Epidermal melanocyte (primary cell): ENCODE data around the gene SLC25A10.
"Not testable (repeated sequence)": the region's sequence is repeated elsewhere in the genome, so short reads cannot be mapped to it uniquely, and the experiment has no call there.

Experiments
- DNase-seq: peaks from one replicate; pipeline ENCODE4 v3.0.0; 2011; ENCODE audit warnings: low spot score; ENCODE audit not compliant: insufficient read length

Gene SLC25A10

DNA sequence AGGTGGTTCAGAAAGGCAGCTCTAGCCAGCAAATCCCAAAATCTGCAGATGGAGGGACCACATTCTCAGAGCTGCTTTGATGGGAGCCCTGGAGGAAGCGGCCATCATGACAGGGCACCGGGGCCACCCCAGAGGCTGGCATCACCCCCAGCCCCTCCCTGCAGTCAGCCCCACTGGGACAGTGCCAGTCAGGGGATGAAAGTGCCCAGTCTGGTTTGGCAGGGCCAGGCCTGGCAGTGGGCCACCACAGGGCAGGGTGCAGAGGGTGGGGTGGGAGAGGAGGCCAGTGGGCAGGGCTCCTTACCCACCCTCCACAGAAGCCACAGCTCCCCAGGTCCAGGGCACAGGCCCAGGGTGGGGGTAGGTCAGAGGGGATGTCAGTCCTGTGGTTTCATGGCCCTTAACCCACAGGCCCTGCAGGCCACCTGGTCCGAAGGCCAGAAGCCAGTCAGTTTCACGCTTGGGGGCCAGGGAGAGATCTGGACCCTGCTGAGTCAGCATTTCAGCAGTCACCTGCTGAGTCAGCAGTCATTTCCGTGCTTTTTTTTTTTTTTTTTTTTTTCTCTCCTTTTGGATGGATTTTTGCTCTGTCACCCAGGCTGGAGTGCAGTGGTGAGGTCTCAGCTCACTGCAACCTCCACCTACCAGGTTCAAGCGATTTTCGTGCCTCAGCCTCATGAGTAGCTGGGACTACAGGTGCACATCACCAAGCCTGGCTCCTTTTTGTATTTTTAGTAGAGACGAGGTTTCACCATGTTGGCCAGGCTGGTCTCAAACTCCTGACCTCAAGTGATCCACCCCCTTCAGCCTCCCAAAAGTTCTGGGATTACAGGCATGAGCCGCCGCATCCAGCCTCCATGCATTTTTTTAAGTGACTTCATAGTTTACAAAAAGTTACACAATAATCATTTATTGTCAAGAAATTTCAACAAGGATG is 10.4 kb downstream of the SLC25A10 start:
- DNase-seq: no peak

DNA sequence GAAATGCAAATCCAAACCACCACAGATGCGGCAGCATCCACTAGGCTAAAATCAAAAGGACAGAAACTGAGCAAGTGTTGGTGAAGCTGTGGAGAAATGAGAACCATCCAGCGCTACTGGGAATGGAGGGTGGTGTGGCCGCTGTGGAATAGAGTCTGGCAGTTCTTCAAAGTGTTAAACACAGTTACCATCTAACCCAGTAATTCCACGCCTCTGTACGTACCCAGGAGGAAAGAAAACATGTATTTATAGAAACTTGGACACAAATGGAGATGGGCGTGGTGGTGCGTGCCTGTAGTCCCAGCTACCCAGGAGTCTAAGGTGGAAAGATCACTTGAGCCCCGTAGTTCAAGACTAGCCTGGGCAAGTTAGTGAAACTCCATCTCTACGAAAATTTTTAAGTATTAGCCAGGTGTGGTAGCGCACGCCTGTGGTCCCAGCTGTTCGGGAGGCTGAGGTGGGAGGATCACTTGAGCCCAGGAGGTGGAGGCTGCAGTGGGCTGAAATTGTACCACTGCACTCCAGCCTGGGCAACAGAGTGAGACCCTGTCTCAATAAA is 11.6 kb downstream of the SLC25A10 start:
- no peak for DNase-seq

DNA sequence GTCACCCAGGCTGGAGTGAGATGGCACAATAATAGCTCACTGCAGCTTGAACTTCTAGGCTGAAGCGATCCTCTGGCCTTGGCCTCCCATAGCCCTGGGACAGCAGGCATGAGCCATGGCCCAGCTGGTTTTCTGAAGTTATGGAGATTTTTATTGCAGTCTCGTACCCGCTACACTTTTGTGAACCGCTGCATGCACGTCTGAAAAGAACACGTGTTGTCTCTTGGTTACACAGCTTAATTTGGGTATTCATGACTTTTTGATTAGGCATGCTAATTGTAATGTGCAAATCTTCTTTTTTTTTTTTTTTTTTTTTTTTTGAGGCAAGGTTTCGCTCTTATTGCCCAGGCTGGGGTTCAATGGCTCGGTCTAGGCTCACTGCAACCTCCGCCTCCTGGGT is 13.4 kb downstream of the SLC25A10 start:
- DNase-seq: no peak

DNA sequence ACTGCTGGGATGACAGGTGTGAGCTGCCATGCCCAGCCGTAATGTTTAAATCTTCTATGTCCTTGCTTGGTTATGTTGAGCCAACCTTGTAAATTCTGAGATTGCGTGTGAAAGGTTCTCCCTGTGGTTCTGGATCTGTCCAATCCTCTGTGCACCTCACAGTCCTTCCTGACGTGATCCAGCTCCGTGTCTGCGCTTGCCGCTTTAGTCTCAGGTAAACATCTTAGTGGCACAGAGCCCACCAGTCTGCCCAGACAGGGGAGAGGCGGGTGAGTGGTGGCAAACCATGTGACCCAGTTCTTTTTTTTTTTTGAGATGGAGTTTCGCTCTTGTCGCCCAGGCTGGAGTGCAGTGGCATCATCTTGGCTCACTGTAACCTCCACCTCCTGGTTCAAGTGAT is 13.9 kb downstream of the SLC25A10 start:
- no peak for DNase-seq

DNA sequence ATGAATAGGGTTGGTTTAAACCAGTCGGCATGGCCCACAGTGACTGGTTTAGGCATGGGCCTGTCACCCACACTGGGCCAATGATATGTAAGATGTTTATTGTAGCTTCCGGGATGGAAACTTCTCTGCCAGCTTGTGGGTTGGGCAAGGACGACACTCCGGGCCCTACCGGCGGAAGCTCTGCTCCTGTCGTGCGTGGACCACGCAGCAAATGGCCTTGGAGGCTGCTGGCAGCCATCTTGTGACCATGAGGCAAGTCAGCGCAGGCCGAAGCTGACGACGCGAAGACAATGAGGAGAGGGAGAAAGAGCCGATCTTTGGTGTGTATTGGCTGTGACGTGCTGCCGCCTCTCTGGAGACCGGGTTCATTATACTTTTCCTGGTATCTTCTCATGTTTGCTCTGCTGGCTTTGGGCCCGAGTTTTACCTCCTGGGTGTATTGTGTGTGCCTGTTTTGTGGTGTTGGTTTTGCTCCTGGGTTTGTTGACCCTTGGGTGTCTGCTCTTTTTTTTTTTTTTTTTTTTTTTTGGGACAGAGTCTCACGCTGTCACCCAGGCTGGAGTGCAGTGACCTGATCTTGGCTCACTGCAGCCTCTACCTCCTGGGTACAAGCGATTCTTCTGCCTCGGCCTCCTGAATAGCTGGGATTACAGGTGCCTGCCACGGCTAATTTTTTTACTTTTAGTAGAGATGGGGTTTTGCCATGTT is 15.4 kb downstream of the SLC25A10 start:
- no peak for DNase-seq

DNA sequence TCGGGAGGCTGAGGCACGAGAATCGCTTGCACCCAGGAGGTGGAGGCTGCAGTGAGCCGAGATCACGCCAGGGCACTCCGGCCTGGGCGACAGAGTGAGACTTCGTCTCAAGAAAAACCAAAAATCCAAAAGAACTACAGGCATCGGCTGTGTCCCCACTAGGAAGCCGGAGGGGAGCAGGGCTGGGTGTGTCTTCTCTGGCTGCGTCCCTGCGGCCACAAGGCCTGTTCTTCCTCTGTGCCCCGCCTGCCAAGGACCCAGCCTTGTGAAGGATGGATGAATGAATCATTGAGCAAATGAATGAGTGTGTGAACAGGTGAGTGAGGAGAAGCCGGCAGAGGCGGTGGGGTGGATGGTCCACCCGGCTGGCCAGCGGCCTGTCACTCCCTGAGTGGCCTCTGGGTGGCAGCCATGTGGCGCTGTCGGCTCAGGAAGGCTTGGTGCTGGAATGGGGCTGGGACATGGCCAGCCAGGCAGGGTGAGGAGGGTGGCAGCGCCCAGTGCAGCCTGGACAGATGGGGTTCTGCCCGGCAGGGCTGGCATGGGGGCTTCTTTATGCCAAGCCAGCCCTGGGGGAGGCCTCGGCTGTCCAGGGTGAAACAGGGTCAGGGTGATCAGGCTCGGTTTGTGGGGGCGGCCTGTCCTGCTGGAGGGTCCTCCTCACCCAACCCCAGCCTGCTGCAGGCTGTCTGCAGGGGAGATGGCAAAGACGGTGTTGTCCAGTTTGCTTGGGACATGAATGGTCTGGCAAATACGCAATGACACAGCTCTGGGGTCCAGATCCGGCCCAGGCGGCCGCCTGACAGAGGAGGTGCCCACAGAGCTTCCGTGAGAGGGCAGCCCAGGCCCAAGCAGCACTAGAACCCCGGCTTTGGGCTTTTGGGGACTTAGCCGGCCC is 21.7 kb downstream of the SLC25A10 start:
- peak; percentile 99 for DNase-seq

DNA sequence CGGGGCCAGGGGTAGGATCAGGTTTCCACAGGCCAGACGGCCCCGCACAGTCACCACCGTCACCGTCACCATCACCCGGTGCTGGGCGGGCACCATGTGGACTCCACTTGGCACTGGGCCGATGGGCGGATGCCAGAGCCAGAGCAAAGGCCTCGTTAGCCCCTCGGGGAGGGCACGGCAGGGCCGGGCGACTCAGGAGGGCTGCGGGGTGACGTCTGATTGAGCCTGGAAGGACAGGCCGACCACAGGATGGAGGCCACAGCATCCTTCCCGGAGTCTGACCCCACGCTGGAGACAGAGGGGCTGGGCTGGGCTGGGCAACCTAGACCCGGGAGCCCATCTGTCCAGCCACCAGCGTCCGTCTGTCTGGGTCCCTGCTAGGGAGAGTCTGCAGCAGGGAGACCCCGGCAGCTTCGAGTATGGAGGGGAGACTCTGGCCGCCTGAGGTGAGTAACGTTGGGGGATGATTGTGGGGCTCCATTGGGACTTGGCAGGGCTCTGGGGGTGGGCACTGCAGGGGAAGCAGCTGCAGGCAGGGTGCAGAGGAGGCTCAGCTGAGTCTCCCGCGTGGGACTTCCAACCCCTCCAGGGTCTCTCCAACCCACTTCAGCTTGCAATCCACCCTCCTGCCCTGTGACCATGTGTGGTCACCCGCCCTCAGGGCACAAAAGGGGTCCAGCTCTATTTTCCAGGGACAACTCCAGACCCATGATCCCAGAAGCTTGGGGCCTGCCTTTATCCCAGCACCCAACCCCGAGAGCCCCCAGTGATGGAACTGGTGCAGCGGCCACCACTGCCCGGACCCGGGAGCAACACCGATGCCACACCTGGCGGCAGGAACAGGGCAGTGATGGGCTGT is 22.6 kb downstream of the SLC25A10 start:
- DNase-seq: no peak

DNA sequence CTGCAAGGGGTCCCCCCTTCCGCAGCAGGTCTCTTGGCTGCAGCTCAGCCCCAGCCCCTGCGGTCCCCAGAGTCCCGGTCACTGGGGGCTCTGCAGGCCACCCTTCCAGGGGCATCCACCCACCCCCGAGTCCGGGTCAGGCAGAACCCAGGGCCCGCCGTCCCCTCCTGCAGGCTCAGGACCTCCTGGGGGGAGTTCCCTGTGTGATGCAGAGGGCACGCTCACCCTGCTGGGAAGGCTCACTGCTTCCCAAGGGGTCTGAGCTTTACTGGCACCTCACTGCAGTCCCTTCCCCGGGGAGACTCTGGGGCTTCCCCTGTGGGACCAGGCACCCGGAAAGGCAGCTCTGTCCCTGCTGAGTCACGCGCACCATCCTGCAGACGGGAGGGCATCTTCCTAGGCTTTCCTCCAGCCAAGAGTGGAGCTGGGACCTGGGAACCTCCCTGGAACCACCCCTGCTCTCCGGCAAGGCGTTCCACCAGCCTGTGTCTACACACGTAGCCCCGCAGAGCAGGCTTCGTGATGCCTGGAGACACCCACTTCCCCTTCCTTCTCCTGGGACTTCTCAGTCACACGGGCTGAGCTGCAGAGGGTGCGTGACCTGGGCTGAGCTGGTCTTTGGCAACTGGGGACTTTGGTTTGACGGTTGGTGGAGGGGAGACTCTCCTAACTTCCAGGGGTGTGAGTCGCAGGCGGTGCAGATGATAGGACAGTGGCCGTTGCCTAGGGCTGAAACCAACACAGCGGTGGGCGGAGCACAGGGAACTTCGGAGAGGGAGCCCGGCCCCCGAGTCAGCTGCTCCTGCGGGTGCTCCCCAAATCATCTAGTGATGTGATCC is 23.4 kb downstream of the SLC25A10 start:
- no peak for DNase-seq

DNA sequence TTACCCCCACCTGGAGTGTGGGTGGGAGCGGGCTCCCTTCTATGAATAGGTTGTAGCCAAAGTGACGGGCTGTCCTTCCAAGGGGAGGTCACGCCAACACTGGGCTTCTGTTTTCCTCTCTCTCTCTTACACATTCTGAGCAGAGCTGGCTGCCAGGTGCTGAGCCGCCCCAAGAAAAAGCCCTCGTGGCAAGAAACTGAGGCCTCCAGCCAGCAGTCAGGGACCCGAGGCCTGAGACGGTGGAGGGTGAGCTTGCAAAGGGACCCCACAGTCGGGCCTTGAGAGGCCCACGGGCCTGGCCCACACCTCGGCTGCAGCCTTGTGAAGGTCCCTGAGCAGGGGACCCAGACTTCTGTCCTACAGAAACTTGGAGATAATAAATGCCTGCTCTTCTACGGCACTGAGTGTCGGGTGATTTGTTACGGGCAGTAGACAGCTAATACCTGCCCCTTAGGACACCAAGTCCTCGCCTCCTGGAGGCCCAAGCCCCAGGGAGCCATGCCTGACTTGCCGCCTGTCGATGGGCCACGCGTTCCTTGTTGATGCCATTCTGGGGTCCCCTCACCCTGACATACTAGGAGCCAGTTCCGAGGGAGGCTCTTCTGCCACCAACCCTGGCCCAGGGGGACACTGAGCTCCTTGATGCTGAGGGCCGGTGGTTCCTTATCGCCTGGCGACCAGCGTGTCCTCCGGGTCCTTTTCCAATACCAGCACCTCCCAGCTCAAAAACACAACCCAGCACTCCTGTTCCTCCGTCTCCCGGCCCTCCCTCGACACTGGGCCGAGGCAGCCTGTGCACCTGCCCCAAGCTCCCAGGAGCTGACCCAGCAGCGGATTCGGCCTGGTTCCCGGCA is 26.1 kb downstream of the SLC25A10 start:
- DNase-seq: no peak

DNA sequence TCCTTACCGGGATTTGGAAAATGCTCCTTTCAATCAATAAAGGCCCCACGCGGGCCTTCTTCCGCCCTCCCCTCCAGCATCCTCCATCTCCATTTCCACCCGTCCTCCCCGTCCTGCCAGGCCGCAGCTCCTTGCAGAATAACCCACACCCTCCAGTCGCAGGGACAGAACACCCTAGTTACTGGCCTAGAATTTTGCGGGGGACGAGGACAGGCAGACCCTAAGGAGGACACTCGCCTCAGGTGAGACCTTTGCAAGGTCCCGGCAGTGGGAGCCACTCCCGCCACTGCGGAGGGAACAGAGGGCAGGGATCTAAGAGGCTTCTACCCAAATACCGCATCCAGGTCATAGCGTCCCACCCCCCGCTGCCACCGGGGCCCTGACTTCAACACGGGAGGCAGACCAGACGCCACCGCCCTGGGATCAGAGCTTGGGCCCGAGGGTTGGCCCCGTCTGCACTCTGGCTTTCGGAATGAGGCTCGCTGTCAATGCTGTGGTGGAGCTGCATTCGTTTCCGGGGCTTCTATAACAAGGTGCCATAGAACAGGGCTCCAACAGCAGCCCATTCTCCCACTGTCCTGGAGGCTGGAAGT is 26.8 kb downstream of the SLC25A10 start:
- no peak for DNase-seq

DNA sequence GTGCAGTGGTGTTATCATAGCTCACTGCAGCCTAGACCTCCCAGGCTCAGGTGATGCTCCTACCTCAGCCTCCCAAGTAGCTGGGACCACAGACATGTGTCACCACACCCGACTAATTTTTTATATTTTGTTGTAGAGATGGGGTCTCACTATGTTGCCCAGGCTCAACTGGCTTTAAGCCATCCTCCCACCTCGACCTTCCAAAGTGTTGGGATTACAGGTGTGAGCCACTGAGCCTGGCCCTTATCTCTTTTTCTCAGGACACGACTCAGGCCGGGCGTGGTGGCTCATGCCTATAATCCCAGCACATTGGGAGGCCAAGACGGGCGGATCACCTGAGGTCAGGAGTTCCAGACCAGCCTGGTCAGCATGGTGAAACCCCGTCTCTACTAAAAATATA is 27.5 kb downstream of the SLC25A10 start:
- not testable (repeated sequence) for DNase-seq

DNA sequence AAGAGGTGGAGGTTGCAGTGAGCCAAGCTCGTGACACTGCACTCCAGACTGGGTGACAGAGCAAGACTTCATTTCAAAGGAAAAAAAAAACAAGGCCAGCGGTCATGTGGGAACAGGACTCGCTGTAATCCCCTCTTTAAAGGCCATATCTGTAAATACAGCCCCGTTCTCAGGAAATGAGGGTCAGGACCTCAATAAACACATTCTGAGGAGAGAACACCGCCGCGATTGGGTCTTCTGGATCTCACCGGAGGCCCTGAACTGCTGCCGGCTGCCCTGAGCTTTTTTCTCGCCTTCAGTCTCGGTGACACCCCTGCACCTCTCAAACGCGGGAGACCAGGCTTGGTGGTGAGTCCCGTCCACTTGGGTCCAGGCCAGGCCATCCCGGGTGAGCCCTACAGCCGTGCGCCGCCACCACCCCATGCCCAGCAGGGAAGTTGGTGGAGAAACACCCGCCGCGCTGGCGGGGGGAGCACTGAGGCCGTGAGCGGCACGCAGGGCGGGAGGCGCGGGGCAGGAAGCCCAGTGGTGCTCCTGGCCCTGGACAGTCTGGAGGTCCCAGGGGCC is 28.4 kb downstream of the SLC25A10 start:
- no peak for DNase-seq

DNA sequence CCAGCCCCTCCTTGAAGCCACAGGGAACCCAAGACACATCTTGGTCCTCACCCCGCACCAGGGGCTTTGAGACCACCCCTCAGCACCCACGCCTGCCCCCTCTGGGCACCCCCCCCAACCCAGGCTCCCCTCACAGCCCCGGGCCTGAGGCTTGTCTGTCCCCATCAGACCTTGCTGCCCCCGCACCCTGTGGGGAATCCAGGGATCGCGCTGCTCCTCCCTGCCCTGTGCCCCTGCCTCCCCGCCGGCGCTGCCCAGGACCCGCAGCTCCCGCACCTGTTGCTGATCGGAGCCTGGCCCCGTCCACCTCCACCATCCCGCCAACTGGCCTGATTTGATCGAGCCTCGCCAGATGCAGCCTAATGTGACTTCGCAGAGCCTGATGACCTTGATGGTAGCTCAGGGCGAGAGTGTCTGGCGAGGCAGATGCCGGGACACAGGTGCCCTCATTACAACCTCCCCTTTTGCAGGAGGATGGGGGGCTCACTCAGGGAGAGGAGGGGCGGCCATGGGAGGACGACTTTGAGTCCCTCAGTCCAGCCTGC is 29.0 kb downstream of the SLC25A10 start:
- no peak for DNase-seq

DNA sequence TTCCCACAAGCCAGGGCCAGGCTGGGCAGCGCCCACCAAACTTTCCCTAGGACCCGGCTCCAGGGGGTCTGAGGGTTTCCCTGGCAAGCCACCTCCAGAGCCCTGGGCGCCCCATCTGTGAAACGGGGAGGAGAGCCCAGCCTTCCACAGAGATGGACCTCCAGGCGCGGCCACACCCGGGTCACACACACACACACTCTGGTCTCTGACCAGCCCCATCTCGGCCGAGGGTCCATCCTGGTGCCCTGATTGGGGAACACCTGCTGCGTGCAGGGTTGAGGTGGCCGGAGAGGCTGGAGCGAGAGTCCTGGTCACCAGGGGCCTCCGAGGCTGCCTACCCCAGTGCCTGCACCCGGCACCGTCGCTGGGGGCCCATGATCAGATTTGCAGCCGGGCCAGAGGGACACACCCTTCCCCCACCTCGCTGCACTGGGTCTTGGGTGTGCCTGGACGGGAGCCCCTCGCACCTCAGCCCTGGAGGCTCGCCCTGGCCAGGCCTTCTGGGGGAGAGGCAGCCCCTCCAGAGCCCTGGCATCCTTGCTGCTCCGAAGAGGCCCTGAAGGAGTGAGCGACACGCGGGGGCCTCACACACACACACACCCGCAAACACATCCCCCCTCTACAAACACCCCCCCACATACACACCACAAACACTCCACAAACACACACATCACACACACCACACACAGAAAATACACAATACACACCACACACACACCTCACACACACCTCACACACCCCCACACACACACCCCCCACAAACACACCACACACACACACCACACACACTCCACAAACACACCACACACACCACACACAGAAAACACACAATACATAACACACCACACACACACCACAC is 29.7 kb downstream of the SLC25A10 start:
- DNase-seq: no peak
